Breast epithelium (tissue), 4 donors: ENCODE measurements around the gene ADGRG1. TPM values are rescaled to one million over a fixed set of nuclear protein-coding genes. Genes with fewer than 3 reads are reported as not detected.

ENCODE experiments used
- DNase-seq, 2 donors: peaks; one replicate each; pipeline ENCODE4 v3.0.0-alpha.2; 2019; ENCODE audit warnings: low spot score in 2 of 2
- H3K27ac ChIP-seq, 2 donors: fragments of 200-600 bp; sonication (generic) in 1 of 2; one replicate each; pipeline ENCODE4 v1.5.1; 2016 to 2019; ENCODE audit warnings: mild to moderate bottlenecking in 1 of 2
- H3K27me3 ChIP-seq, 2 donors: fragments of 200-600 bp; sonication (generic) in 1 of 2; one replicate each; pipeline versions ENCODE4 v1.5.1 to v1.6.0; 2017 to 2019; ENCODE audit warnings: control low read depth in 1 of 2, mild to moderate bottlenecking in 1 of 2
- H3K36me3 ChIP-seq: fragments of 200-600 bp; one replicate; pipeline ENCODE4 v1.5.1; 2019
- H3K4me1 ChIP-seq, 2 donors: fragments of 200-600 bp; sonication (generic); one replicate each; pipeline ENCODE4 v1.5.1; 2016 to 2019; ENCODE audit warnings: control low read depth in 1 of 2
- H3K4me3 ChIP-seq, 3 donors: fragments of 200-600 bp; sonication (generic); 1 replicate in 2 of 3; 2 replicates in 1 of 3; pipeline ENCODE4 v1.5.1; 2016 to 2019; ENCODE audit warnings: mild to moderate bottlenecking in 3 of 3, moderate library complexity in 2 of 3
- H3K9me3 ChIP-seq, 2 donors: fragments of 200-600 bp; sonication (generic) in 1 of 2; one replicate each; pipeline ENCODE4 v1.5.1; 2016 to 2019; ENCODE audit warnings: control low read depth in 1 of 2
- POLR2A ChIP-seq: fragments of 450-650 bp; IDR thresholded peaks from one replicate; pipeline ENCODE4 v1.6.1; 2016; ENCODE audit warnings: antibody characterized with exemption, mild to moderate bottlenecking, moderate library complexity
- POLR2AphosphoS5 ChIP-seq, 3 donors: sonication (generic); formaldehyde crosslinking; IDR thresholded peaks; one replicate each; pipeline ENCODE4 v1.6.1; 2017; ENCODE audit warnings: antibody characterized with exemption in 3 of 3
- intact Hi-C: fragments of 100-400 bp; cut with DNase I; formaldehyde crosslinking; loops from one replicate; pipeline ENCODE4 v1.15.1; 2023; ENCODE audit warnings: low total_unique reads
- total RNA-seq, 3 donors: library from RNA; depleted of rRNA; stranded (reverse); fragments of >200 nt; gene quantifications; one replicate each; pipeline ENCODE4 v1.1.0, GENCODE V29; 2016
- TF ChIP-seq, protein P1 (sequence below), 3 donors: fragments of 450-650 bp; IDR thresholded peaks; one replicate each; pipeline ENCODE4 v1.5.1; 2016 to 2017; ENCODE audit warnings: antibody characterized with exemption in 3 of 3, mild to moderate bottlenecking in 3 of 3, moderate library complexity in 3 of 3

Gene ADGRG1
- total RNA-seq, 3 donors from 2014 or later, result 9.4 to 54.1 (median 34.0) TPM

- TF ChIP-seq POLR2A, result no peak
- TF ChIP-seq, protein P1, sequence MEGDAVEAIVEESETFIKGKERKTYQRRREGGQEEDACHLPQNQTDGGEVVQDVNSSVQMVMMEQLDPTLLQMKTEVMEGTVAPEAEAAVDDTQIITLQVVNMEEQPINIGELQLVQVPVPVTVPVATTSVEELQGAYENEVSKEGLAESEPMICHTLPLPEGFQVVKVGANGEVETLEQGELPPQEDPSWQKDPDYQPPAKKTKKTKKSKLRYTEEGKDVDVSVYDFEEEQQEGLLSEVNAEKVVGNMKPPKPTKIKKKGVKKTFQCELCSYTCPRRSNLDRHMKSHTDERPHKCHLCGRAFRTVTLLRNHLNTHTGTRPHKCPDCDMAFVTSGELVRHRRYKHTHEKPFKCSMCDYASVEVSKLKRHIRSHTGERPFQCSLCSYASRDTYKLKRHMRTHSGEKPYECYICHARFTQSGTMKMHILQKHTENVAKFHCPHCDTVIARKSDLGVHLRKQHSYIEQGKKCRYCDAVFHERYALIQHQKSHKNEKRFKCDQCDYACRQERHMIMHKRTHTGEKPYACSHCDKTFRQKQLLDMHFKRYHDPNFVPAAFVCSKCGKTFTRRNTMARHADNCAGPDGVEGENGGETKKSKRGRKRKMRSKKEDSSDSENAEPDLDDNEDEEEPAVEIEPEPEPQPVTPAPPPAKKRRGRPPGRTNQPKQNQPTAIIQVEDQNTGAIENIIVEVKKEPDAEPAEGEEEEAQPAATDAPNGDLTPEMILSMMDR (IDR thresholded peaks at IDR 0.05), result no peak
- TF ChIP-seq POLR2AphosphoS5 (IDR thresholded peaks at IDR 0.05), result no peak
- intact Hi-C loops, result no loop called here
- no peak within 1 kb of the TSS for H3K27ac ChIP-seq
- no peaks in the 10 kb centered on the region for H3K4me1 ChIP-seq
- H3K36me3 ChIP-seq, result no peaks in the 10 kb centered on the region
- H3K27me3 ChIP-seq, result no peaks in the 10 kb centered on the region
- DNase-seq, result no peak
- H3K9me3 ChIP-seq, result no peaks in the 10 kb centered on the region
- peak within 1 kb of the TSS in 2 of 3 donors; percentile 5 to 7 for H3K4me3 ChIP-seq
Measured at GRCh38 chr16:57694725-57695679, 66.6 kb downstream of the ADGRG1 start, which contains the start of gene DRC7. DRC7 (plus strand) TSS chr16:57694806; CDS start chr16:57697950, 3,144 bp downstream.

- Histone ChIP-seq H3K27ac (no peak overlapping the region), H3K4me3 (no peak overlapping the region), H3K4me1 (no peaks in the 10 kb centered on the region), H3K36me3 (no peaks in the 10 kb centered on the region), H3K27me3 (no peaks in the 10 kb centered on the region), H3K9me3 (no peaks in the 10 kb centered on the region)
- no peak for DNase-seq
- TF ChIP-seq POLR2AphosphoS5 (IDR thresholded peaks at IDR 0.05) (no peak), POLR2A (no peak)
- TF ChIP-seq, protein P1 (IDR thresholded peaks at IDR 0.05), result no peak
- intact Hi-C loops, result no loop called here
Measured at GRCh38 chr16:57695680-57696069, 67.2 kb downstream of the ADGRG1 start.

DNA sequence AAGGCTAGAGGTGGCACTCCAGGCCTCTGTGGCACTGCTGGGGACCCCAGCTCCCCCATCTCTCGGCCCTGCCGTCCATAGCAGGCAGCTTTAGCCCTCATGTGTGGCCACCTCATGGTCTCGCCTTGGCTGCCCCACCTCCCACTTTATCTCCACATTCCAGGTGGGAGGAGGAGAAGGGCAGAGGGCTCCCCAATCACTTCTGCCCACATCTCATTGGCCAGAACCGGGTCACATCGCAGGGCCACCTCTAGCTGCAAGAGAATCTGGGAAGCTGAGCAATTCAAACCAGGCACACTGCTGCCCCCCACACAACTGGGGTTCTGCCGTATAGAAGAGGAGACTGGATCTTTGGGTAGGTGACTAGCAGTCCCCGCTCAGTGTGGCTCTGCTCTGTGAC, 67.8 kb downstream of the ADGRG1 start:
- no peaks in the 10 kb centered on the region for H3K36me3 ChIP-seq
- no peak for DNase-seq
- intact Hi-C loops, result no loop called here
- H3K4me3 ChIP-seq, result no peak overlapping the region
- TF ChIP-seq, protein P1 (IDR thresholded peaks at IDR 0.05), result no peak
- TF ChIP-seq POLR2A (no peak), POLR2AphosphoS5 (IDR thresholded peaks at IDR 0.05) (no peak)
- no peaks in the 10 kb centered on the region for H3K4me1 ChIP-seq
- H3K9me3 ChIP-seq, result no peaks in the 10 kb centered on the region
- no peak overlapping the region for H3K27ac ChIP-seq
- no peaks in the 10 kb centered on the region for H3K27me3 ChIP-seq

DNA sequence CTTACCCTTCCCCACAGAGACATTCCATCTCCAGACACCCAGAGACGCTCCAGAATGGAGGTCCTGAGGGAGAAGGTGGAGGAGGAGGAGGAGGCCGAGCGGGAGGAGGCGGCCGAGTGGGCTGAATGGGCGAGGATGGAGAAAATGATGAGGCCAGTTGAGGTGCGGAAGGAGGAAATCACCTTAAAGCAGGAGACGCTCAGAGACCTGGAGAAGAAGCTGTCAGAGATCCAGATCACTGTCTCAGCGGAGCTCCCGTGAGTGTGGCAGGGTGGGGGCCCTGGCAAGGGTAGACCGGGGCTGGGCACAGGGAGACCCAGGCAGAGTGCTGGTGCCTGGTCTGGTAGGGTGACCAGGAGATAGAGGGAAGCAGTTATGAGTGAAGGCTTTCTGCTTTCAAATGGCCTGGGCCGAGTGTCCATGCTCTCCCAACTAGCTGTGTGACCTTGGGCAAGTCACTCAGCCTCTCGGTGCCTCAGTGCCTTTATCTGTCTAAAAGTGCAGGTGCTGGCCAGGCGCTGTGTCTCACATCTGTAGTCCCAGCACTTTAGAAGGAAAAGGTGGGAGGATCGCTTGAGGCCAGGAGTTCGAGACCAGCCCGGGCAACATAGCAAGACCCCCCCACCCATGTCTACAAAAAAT, 69.6 kb downstream of the ADGRG1 start:
- no peak overlapping the region for H3K27ac ChIP-seq
- intact Hi-C loops, result no loop called here
- TF ChIP-seq POLR2A (no peak), POLR2AphosphoS5 (IDR thresholded peaks at IDR 0.05) (no peak)
- TF ChIP-seq, protein P1 (IDR thresholded peaks at IDR 0.05), result no peak
- H3K4me3 ChIP-seq, result no peak overlapping the region
- DNase-seq, result no peak
- H3K27me3 ChIP-seq, result no peaks in the 10 kb centered on the region
- no peaks in the 10 kb centered on the region for H3K9me3 ChIP-seq
- no peaks in the 10 kb centered on the region for H3K4me1 ChIP-seq
- no peaks in the 10 kb centered on the region for H3K36me3 ChIP-seq
